HG03354 (cell line): Measurements from ENCODE around the gene MED15.

Source experiments
- ATAC-seq: cut with Tn5 transposase; IDR thresholded peaks from one replicate; pipeline ENCODE4 v1.9.1; 2021; ENCODE audit warnings: mild to moderate bottlenecking; ENCODE audit not compliant: unreplicated experiment, poor library complexity, severe bottlenecking

Gene MED15

GRCh38 chr22:20636075-20636812, 128.8 kb downstream of the MED15 start:
- no peak for ATAC-seq

DNA sequence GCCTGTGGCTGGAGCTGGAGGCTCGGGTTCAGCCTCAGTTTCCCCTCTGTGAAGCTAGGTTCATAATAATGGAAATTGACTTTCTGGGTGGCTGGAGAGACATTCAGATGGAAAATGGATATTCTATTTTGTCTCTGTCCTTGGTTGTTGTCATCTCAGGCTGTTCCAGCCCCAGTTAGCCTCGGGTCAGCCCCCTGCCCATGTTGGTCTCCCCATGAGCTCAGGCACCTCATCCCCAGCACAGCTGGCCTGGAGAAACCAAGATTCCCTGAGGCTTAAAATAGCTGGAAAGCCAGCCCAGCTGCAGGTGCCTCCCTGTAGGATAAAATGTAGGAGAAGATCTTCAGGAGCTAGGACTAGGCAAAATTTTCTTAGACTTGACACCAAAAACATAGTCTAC, 129.5 kb downstream of the MED15 start:
- ATAC-seq, result no peak
